ENCODE measurements around the gene IGF2BP2. TPM values are rescaled to one million over a fixed set of nuclear protein-coding genes. Genes with fewer than 3 reads are reported as not detected.

The IGF2BP2 gene
- total RNA-seq, 1 donor from 2014 or later, result 187 TPM

GRCh38 chr3:185764163-185764979 lies 60.5 kb downstream of the IGF2BP2 start:
- H3K27ac Mint-ChIP-seq, result peak overlapping the region; percentile 89
- no peaks in the 10 kb centered on the region for H3K36me3 Mint-ChIP-seq (ENCODE audit: insufficient read depth)
- peak overlapping the region; percentile 16 for H3K4me3 Mint-ChIP-seq (ENCODE audit: low read depth)
- H3K4me1 Mint-ChIP-seq (ENCODE audit: low read depth), result peaks cover 52% of the 10 kb centered on the region
- no peak for DNase-seq (ENCODE audit: low spot score, unreplicated experiment)
- TF ChIP-seq CTCF (IDR thresholded peaks at IDR 0.05; ENCODE audit: unreplicated experiment), result no peak
- H3K27me3 Mint-ChIP-seq, result no peaks in the 10 kb centered on the region
- H3K9me3 Mint-ChIP-seq (ENCODE audit: low read depth), result no peaks in the 10 kb centered on the region

GRCh38 chr3:185763347-185764005 lies 61.4 kb downstream of the IGF2BP2 start:
- no peak overlapping the region for H3K4me3 Mint-ChIP-seq (ENCODE audit: low read depth)
- DNase-seq (ENCODE audit: low spot score, unreplicated experiment), result no peak
- H3K9me3 Mint-ChIP-seq (ENCODE audit: low read depth), result no peaks in the 10 kb centered on the region
- no peaks in the 10 kb centered on the region for H3K27me3 Mint-ChIP-seq
- no peak for TF ChIP-seq CTCF (IDR thresholded peaks at IDR 0.05; ENCODE audit: unreplicated experiment)
- H3K27ac Mint-ChIP-seq, result peak overlapping the region; percentile 57
- H3K36me3 Mint-ChIP-seq (ENCODE audit: insufficient read depth), result no peaks in the 10 kb centered on the region
- H3K4me1 Mint-ChIP-seq (ENCODE audit: low read depth), result peaks cover 61% of the 10 kb centered on the region

- Mint-ChIP-seq H3K4me3 (ENCODE audit: low read depth) (no peak overlapping the region), H3K9me3 (ENCODE audit: low read depth) (no peaks in the 10 kb centered on the region), H3K27ac (peak overlapping the region; percentile 76), H3K4me1 (ENCODE audit: low read depth) (peaks cover 76% of the 10 kb centered on the region), H3K36me3 (ENCODE audit: insufficient read depth) (peaks cover 15% of the 10 kb centered on the region), H3K27me3 (no peaks in the 10 kb centered on the region)
- no peak for DNase-seq (ENCODE audit: low spot score, unreplicated experiment)
- no peak for TF ChIP-seq CTCF (IDR thresholded peaks at IDR 0.05; ENCODE audit: unreplicated experiment)
These were observed 64.3 kb downstream of the IGF2BP2 start for GRCh38 chr3:185760550-185760949.

- H3K4me3 Mint-ChIP-seq (ENCODE audit: low read depth), result no peak overlapping the region
- no peaks in the 10 kb centered on the region for H3K27me3 Mint-ChIP-seq
- peak overlapping the region; percentile 76 for H3K27ac Mint-ChIP-seq
- no peaks in the 10 kb centered on the region for H3K9me3 Mint-ChIP-seq (ENCODE audit: low read depth)
- H3K36me3 Mint-ChIP-seq (ENCODE audit: insufficient read depth), result peaks cover 16% of the 10 kb centered on the region
- no peak for TF ChIP-seq CTCF (IDR thresholded peaks at IDR 0.05; ENCODE audit: unreplicated experiment)
- no peak for DNase-seq (ENCODE audit: low spot score, unreplicated experiment)
- peaks cover 71% of the 10 kb centered on the region for H3K4me1 Mint-ChIP-seq (ENCODE audit: low read depth)
These were observed 64.8 kb downstream of the IGF2BP2 start for GRCh38 chr3:185760088-185760487.

GRCh38 chr3:185759512-185759911 lies 65.3 kb downstream of the IGF2BP2 start:
- H3K27me3 Mint-ChIP-seq, result no peaks in the 10 kb centered on the region
- H3K4me1 Mint-ChIP-seq (ENCODE audit: low read depth), result peaks cover 65% of the 10 kb centered on the region

More at GRCh38 chr3:185759512-185759911, 65.3 kb downstream of the IGF2BP2 start:
- no peak overlapping the region for H3K4me3 Mint-ChIP-seq (ENCODE audit: low read depth)
- H3K36me3 Mint-ChIP-seq (ENCODE audit: insufficient read depth), result peaks cover 19% of the 10 kb centered on the region
- TF ChIP-seq CTCF (IDR thresholded peaks at IDR 0.05; ENCODE audit: unreplicated experiment), result no peak
- H3K27ac Mint-ChIP-seq, result peak overlapping the region; percentile 21
- H3K9me3 Mint-ChIP-seq (ENCODE audit: low read depth), result no peaks in the 10 kb centered on the region
- no peak for DNase-seq (ENCODE audit: low spot score, unreplicated experiment)
